Occipital lobe (tissue), 2 donors: ENCODE results near the gene SERINC1. TPM values are rescaled to one million over a fixed set of nuclear protein-coding genes. Genes with fewer than 3 reads are reported as not detected.
"Not testable (repeated sequence)": the region's sequence is repeated elsewhere in the genome, so short reads cannot be mapped to it uniquely, and the experiment has no call there.

Experiments
- DNase-seq: peaks from one replicate; lab custom pipeline; 2025; lab: John Stamatoyannopoulos, UW
- total RNA-seq: library from RNA; depleted of rRNA; stranded (reverse); fragments of >200 nt; gene quantifications from one replicate; pipeline ENCODE4 v1.2.3, GENCODE V29; 2014

SERINC1 gene
- 735 TPM for total RNA-seq

- peak; percentile 90 for DNase-seq
Measured at GRCh38 chr6:122471107-122472021, at the start of gene SERINC1. Gene SERINC1, minus strand, starts transcription at chr6:122471807. Its CDS starts 70 bp downstream, at chr6:122471737.

DNA sequence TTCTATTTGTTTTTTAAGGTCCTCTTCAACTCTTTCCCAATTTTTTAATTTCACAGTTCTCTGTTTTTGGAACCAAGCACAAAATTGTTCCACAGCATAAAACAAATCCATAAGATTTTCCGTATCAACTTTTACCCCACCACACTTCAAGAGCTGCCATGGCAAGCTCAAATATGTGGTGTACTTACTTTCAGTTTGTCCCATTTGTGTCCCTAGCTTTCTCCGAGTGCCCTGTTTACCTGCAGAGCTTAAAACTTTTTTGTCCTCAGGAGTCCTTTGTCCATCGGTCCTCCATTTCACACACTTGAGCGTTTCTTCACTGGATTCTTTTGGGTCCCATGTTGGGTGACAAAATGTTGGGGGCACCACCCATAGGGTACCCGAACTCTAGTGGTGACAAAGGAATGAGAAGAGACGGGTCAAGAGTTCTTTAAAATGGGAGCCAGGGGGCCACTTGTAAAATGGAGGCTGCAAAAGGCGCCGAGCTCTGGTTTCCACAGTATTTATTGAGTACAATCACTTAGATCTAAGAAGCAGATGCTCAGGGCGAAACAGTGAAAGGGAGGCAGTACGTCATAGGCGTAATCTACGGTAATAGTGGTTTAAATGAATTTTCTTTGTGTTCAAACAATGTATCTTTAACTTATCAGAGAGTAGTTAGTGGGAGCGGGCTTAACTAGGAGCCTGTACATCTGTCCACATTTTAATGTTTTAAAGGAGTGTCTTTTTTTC is 39.8 kb upstream of the SERINC1 start:
- DNase-seq, result no peak

DNA sequence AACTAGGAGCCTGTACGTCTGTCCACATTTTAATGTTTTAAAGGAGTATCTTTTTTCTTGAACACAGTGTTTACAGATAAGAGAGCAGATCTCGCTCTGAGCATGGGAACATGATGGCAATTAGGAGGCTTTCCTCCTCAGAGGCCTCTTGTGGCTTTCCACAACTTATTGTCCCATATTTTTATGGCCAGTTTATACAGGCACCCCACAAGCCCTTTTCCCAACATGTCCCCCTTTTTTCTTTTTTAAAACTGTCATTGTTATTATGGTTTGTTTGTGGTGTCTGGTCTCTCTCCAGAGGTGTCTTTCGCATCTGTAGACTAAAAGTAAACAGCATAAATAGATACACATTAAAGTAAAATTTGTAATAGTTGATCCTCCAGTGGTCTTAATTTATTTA is 33.6 kb upstream of the SERINC1 start:
- DNase-seq, result not testable (repeated sequence)

GRCh38 chr6:122501475-122501874 is 29.9 kb upstream of the SERINC1 start:
- no peak for DNase-seq

DNA sequence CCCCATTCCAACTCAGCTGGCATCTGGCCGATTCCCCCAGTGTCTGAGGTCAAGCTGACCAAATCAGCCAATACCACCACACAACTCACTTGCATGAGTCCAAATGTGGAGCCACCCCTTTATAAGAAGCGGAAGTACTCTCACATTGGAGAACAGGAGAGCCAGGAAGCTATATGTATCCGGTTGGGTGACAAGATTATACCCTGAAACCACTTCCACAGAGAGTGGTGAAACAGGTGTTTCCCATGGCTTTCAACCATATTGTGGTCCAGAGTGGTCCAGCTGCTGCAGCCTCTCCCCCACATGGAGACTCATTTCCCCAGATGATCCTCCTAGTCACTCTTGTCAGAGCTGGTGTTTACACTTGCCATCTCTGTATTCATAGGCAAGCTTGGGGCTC is 24.0 kb upstream of the SERINC1 start:
- DNase-seq, result no peak

DNA sequence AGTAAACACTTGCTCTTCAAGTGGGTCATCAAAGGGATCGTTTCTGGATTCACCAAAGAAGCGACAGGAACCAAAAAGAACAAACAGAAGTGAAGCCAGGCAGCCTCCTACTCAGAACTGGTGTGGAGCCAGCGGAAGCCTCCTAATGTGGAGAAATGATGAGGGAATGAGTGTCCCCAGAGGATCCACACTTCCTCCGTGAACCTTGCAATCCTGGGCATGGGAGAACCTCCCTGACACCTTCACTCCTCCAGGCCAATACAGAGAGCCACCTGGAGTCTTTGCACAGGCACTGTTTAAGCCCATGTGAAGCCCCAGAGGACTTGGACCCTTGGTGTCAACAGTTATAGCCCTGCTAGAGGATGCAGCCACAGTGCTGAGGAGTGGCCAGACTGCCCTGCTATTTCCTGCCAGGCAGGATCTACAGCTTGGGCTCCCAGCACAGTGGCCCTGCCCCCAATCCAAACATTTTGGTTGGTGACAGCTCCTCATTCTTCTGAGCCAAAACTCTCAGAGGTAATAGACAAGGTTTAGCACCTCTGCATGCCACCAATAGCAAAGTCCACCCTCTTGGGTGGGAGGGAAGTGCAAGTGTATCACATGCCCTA is 23.2 kb upstream of the SERINC1 start:
- DNase-seq, result no peak

DNA sequence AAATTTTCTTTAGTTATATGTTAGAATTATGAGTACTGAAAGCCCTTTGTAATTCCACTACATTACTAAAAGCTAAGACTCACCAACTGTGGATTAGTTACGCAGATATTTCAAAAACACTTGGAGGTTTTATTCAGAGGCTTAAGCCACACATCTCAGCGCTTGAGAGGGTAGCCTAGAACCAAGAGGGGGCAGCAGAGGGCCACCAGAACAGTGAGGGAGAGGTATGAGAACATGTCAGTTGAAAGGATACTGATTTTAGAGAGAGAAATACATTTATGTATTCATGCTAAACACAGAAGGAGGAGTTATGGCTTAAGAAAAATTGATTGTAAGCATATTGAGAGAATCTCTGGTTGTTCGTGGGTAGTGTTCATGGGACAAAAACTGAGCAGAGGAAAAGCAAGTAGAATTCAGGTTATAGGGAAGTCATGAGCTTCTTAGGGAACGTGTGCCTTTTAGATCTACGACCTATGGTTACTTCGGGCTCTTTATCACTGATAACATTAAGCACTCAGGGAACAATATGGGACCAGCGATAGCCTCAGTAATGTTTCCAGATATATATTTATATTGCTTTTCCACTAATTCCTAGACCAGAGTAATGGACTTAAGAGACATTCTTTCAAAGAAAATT is 20.4 kb upstream of the SERINC1 start:
- peak; percentile 40 for DNase-seq

- no peak for DNase-seq
Measured at GRCh38 chr6:122490607-122491006, 19.0 kb upstream of the SERINC1 start.

DNA sequence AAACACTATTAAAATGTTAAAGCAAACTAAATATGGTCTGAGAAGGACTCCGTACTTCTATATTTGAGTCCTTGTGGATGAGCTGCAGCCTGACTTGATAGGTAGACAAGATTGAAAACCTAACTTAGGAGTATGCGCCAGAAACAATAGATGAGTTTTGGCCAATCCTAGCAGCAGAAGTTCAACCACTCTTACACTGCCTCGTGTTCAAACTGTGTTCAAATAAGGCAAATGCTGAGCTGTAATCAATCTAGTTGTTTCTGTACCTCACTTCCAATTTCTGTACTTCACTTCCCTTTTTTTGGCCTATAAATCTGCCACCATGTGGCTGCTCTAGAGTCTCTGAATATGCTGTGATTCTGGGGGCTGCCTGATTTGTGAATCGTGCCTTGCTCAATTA is 13.2 kb upstream of the SERINC1 start:
- no peak for DNase-seq

GRCh38 chr6:122482750-122483080 is 11.1 kb upstream of the SERINC1 start:
- DNase-seq, result no peak

DNA sequence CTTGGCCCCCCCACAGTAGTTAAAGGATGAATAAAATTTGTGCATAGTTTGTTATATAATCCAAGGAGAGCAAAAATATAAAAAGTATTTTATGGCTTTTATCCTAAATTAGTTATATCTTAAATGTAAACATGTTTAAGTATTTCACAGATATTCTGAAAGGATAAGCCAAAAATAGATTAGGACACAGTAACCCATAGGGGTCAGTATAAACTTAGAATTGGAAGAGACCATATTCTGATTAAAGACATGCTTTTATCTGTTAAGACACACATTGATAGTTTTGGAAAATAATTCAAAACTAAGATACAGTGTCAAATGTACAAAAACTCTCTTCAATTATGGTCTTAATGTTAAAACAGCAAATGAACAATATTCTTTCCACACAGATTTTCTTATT is 4.5 kb upstream of the SERINC1 start:
- no peak for DNase-seq

DNA sequence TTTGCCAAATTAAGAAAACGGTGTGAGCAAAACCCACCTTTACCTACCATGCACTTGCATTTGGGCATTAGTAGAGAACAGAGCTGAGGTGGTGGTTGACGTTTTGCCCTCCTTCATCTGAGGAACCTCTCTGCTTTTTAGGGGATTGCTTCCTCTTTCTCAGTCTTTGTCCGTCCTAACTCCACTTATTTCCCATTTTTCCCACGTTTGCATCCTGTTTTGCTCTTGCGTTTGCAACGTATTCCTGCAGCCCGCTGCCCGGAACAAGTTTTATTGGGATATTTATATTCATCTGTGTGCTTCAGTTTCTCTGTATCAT is 374 bp upstream of the SERINC1 start:
- DNase-seq, result no peak

GRCh38 chr6:122461885-122462284 is 9.7 kb downstream of the SERINC1 start:
- no peak for DNase-seq

DNA sequence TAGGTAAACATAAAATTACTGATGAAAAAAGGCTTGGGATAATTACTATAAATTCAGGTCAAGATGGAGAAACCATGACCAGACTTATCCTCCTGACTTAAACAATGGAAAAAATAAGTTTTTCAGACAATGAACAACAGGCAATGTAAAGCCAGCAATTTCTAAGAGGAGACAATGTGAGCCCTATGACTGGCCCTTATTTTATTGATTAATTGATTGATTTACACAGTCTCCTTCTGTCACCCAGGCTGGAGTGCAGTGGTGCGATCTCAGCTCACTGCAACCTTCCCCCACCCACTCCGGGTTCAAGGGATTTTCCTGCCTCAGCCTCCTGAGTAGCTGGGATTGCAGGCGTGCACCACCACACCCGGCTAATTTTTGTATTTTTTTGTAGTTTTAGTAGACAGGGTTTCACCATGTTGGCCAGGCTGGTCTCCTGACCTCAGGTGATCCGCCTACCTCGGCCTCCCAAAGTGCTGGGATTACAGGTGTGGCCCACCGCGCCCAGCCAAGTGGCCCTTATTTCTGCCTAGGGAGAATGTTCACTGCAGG is 11.7 kb downstream of the SERINC1 start:
- not testable (repeated sequence) for DNase-seq

DNA sequence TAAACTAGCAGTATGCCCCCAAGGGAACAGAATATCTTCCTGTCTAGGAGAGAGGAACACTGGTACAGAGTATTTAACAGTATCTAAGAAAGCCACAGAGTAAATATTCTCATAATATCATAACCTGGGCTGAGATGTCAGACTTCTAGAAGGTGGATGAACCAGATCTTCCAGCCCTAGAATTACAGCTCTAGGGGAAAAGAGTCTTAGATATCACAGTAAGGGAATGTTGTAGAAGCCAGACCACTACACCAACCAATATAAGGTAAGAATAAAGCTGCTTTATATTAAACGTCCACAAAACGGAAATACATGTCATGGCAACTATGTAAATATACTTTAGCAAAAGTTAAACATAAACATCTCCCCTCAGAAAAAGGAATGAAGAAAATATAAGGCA is 12.4 kb downstream of the SERINC1 start:
- DNase-seq, result no peak

- no peak for DNase-seq
Measured at GRCh38 chr6:122458087-122458486, 13.5 kb downstream of the SERINC1 start.

DNA sequence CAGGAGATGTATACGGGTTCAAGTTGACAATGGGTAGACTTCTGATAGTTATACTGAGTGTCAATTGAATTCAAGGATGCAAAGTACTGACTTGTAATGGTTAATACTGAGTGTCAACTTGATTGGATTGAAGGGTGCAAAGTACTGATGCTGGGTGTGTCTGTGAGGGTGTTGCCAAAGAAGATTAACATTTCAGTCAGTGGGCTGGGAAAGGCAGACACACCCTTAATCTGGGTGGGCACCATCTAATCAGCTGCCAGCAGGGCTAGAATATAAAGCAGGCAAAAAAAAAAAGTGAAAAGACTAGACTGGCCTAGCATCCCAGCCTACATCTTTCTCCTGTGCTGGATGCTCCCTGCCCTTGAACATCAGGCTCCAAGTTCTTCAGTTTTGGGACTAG is 16.5 kb downstream of the SERINC1 start:
- DNase-seq, result not testable (repeated sequence)

DNA sequence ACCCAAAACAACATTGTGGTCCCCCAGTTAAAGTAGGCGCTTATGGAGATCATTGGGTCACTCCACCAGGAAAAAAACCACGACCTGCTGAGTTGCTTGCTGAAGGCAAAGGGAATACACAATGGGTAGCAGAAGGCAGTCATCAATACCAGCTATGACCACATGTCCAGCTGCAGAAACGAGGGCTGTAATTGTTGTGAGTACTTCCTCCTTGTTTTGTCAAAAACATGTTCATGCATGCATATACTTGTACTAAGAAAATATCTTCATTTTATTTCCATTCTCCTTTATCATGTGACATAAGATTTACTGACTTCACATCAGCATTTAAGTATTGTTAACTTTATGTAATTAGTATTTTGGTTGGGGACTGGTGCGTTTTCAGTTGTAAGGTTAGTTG is 16.9 kb downstream of the SERINC1 start:
- DNase-seq, result no peak

DNA sequence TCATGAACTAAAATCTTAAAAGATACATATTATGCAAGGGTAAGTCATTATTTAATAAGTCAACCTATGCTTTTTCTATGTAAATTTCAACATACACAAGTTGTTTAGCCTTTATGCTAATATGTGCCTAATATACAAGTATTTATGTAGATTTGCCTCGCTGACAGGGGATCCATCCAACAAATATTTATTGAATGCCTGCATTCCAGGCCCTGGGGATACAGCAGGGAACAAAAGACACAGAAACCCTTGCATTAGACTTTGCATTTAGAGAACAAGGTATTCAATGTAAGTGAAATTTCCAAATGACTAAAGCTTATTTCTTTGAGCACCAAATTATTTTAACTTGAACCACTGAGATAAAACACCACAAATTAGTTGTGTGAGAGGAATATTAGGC is 19.1 kb downstream of the SERINC1 start:
- no peak for DNase-seq

DNA sequence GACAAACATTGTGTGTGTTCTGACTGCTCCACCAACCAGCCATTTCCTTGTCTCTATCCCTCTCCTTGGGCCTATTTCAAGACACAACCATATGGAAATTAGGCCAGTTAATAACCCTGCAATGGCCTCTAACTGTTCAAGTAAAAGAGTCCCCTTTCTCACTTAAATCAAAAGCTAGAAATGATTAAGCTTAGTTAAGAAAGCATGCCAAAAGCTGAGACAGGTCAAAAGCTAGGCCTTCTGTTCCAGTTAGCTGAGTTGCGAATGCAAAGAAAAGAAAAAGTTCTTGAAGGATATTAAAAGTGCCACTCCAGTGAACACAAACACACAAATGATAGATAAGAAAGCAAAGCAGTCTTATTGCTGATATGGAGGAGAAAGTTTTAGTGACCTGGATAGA is 22.5 kb downstream of the SERINC1 start:
- DNase-seq, result no peak

DNA sequence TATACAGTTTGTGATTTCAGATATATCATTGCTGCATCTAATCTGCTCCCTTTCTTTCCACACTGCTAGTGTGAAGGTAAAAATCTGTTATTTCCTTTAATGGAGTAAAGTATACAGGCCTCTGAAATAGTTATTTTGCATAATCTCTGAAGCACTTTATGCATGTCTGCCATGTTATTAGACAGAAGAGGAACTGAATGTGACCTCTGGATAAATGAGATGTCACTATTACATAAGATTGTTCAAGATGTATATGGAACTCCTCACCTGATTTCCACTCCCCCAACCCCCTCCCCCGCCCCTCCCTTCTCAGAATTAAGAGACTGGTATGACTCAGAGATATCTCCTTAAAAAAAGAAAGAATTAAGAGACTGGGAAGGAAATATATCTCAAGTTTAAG is 26.3 kb downstream of the SERINC1 start:
- DNase-seq, result no peak

GRCh38 chr6:122438975-122439374 is 32.6 kb downstream of the SERINC1 start:
- no peak for DNase-seq
